DMS 273 treated with DMSO at 0.1 percent for 48 hours (cell line): ENCODE data around the gene ISY1.
"Not testable (repeated sequence)": the region's sequence is repeated elsewhere in the genome, so short reads cannot be mapped to it uniquely, and the experiment has no call there.

Experiments
- DNase-seq: peaks from one replicate; lab custom pipeline; 2025; lab: John Stamatoyannopoulos, UW

The ISY1 gene

DNA sequence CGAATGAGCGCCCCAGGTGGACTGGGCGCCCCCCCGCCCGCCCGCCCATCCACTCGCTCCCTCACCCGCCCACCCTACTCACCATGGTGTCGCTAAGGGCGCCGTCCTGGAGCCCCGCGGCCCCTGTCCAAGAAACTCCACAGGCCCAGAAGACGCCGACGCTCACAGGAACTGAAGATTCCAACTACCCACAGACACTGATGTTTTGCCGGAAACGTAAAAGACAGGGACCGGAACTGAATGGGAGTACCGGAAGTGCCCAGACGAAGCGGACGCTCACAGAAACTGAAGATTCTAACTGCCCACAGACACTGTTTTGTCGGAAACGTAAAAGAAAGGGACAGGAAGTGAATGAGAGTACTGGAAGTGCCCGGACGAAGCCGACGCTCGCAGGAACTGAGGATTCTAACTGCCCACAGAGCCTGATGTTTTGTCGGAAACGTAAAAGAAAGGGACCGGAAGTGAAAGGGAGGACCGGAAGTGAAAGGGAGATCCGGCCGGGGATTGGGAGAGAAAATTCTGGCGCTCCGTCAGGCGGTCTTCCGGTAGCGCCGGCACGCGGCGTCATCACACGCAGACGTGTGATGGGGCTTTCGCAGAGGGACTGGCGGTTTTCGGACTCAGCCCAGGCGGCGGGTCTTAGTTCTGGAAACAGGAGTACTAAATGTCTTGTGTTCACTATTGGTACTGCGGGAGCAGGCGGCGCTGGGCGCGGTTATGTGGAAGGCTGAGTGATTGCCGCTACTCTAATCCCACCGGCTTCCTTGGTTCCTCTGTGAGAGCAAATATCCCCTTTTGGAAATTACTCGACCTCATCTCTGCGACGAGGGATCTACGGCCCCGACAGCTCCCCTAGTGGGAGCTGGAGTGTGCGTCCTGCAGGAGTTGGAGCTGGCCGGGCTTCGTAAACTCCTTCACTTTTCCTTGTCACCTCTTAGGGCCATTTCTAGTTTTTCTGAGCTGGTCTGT lies at the start of gene ISY1:
ISY1 (minus strand) TSS at position 173 of the 969 bp plus-strand sequence; CDS start at position 85, 88 bp downstream.
- DNase-seq: peak; percentile 99

DNA sequence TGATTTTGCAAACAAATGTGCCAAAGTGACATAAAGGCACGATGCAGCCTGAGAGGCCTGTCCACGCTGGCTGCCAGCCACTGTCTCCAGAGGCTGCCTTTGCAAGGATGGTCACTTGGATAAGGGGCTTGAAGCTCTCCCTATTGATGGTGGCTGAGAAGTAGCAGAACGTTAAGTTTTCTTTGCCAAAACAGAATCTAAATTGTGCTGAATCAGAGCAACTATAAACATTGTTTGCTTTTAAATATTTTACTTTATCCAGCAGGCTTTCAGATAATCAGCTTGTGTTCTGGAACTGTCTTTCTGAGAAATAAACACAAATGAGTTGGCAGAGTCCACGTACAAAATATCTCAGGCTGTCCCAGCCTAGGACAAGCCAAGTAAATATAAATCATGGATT lies 46.6 kb upstream of the ISY1 start:
- DNase-seq: no peak

DNA sequence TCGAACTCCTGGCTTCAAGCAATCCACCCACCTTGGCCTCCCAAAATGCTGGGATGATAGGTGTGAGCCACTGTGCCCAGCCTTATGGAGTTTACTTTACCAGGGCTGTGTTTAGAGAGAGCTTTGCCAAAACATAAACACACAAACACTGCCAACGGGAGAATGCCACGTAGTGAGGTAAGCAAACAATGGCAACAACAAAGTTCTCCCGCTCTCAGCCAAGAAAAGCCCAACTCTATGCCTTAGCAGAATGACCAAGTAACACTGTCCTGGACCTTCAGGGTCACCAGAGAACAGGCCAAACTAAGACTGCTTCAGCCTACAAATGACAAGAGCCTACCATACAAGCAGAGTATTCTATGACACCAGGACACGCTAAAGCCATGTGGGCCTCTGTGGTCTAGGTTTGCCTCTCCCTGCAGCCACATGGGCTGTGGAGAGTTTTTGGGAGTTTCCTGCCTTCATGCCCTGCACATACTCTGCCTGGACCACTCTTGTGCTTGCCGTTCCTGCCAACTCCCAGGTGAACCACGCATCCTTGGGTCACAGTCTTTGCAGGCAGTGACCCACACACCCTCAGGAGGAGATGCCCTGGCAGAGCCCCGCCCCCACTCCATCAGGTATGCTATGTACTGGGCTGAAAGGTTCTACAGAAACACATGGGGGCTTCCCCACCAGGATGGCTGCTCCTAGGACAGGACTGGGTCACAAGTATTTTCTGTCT lies 44.4 kb upstream of the ISY1 start:
- DNase-seq: no peak

DNA sequence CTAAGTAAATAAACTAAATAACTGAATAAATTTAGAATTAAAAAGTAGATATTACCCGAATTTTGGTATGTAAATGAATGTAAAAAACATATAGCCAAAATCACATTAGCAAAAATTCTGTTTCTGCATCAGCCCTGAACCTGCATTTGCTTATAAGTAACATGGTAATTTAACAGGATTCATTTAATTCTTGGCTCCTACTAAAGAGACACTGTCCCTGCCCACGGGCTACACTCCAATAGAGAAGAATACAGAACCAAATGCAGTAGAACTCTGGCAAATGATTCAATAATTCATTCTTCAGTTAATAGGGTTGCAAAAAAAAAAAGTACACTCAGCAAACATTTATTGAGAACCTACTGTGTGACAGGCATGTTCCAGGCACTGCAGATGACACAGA lies 43.6 kb upstream of the ISY1 start:
- no peak for DNase-seq

DNA sequence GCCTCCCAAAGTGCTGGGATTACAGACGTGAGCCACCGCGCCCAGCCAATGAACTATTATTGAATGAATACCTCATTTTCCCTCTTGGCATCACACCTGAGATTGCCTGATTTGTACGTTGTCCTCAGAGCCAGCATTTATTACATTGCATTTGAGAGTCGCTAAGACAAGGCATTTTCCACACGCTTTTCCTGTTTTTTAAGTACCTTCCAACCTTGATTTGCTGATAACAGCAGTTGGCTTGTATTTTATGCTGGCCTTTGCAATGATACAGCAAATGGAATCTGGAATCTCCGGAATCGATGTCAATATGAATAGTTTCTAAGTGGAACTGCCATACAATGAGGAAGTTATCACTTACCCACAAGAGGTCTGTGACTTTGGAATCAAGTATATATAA lies 38.5 kb upstream of the ISY1 start:
- no peak for DNase-seq

DNA sequence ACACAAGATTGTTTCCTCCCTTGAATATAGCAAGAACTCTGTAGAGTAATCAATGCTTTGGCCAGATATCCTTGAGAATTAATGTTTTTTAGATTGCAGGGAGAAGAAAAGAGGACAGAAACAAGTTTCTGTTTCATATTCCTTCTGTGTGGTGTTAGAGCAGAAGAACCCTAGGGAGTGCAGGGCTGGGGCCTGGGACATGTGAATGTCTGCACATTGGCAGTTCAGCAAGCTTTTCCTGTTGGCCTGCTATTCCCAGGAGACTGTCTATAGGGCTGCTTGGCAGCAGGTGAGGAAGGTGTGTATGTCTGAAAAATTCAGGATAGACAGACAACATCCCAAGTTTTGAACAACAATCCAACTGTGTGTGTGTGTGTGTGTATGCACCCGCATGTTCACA lies 36.5 kb upstream of the ISY1 start:
- DNase-seq: no peak

DNA sequence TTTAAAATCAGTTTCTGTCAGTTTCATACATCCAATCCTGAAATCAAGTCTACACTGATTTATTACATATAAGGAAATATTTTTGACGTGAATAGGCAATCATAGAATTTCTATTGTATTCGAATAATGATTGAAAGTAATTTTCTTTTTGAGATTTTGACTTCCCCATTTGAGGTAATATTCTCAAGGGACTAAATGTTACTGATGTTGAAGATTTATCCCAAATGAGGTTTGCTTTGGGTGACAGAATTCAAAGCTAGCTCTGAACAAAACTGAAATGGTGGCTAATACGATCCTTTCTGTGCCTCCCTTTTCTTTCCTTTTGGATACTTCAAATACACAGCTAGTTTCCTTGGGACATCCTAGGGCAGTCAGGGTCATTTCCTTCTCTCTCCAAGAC lies 35.7 kb upstream of the ISY1 start:
- DNase-seq: no peak

DNA sequence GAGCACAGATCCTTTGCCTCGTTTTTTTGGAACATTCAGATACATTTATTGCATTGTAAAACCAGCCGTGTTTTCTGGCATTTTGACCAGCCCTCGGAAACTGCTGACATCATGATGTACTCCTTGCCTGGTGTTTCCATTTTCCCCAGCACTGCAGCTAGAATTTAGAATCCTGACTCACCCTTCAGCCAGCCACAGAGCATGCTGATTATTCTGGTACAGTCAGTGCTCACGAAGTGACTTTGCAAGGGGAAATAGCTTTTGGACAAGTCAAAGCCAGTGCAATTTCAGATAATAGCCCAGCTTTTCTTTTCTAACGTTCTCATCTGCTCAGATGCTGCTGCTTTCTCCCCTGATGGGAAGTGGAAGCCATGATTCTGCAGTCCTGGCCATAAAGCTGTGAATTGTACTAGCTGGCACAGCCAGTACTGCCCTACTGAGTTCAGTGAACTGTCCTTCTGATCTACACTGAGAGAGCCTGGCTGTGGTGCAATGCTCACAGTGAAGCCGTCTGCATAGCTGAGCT lies 34.9 kb upstream of the ISY1 start:
- no peak for DNase-seq

DNA sequence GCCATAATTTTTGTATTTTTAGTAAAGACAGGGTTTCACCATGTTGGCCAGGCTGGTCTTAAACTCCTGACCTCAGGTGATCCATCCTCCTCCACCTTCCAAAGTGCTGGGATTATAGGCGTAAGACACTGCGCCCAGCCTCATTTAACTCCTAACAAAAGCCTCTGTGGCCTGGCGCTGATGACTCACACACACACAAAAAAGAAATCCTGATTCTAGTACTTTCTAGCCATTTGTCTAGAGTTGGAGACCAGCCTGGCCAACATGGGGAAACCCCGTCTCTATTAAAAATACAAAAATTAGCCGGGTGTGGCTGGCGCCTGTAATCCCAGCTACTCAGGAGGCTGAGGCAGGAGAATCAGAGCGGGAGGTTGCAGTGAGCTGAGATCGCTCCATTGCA lies 28.9 kb upstream of the ISY1 start:
- not testable (repeated sequence) for DNase-seq

DNA sequence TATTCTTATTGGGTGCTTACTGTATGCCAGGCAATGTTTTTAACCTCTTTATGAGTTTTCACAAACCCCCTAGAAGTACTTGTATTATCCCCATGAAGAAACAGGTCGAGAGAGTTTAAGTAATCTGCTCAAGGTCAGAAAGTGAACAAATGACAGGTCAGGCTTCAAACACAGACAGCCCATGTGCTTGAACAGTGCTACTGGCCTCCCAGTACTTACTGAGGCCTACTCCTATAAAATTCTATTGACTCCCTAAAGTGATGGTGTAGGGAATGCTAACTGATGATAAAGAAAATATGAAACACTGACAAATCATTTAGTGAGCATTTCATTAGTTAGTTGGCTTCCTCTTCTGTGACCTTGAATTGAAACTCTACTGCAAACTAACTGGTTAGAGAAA lies 27.0 kb upstream of the ISY1 start:
- DNase-seq: no peak

DNA sequence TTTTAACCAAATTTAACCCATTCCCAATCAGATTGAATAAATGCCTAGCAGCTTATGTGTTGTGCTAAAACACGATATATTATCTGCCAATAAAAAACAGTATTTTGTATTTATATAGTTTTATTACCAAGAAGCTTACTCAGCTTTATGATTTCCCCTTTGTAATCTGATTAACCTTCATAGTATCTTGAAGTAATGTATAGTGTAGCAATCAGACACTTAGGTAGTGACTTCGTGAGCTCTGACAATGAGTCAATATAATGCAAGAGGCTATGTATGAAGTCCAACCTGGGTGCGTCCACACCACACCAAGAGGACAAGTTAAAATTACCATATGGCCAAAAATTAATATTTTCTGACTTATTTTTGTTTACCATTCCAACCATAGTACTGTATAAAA lies 24.9 kb upstream of the ISY1 start:
- no peak for DNase-seq

DNA sequence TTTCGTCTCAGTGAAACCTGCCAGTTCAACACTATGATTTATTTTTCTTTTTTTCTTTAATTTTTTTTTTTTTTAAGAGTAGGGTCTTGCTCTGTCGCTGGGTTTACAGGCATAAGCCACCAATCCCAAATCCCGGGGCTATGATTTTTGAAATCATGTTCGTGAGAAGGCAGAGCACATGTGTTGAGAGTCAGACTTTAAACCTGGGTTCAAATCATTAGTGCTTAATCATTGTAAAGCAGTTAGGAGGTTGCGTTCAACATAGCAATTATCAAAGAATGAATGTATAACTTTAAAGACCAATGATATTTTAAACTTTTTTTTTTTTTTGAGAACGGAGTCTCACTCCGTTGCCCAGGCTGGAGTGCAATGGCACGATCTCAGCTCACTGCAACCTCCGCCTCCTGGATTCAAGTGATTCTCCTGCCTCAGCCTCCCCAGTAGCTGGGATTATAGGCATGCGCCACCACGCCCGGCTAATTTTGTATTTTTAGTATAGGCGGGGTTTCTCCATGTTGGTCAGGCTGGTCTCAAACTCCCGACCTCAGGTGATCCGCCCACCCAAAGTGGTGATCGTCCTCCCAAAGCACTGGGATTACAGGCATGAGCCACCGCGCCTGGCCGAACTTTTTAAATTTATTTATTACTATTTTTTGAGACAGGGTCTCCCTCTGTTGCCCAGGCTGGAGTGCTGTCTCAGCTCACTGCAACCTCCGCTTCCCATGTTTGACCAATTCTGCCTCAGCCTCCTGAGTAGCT lies 24.1 kb upstream of the ISY1 start:
- DNase-seq: not testable (repeated sequence)

DNA sequence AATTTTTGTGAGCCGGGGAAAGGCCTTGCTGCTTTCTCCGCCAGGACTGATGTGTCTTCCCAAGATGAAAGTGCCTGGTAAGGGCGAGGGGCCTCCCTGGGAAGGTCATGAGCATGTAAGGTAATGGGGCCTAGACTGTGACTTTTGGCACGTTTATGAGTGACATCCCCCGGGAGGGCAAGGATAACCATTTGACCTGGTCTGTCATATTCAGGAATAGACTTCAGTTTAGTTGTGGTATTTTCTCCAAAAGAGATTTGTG lies 23.5 kb upstream of the ISY1 start:
- DNase-seq: no peak

DNA sequence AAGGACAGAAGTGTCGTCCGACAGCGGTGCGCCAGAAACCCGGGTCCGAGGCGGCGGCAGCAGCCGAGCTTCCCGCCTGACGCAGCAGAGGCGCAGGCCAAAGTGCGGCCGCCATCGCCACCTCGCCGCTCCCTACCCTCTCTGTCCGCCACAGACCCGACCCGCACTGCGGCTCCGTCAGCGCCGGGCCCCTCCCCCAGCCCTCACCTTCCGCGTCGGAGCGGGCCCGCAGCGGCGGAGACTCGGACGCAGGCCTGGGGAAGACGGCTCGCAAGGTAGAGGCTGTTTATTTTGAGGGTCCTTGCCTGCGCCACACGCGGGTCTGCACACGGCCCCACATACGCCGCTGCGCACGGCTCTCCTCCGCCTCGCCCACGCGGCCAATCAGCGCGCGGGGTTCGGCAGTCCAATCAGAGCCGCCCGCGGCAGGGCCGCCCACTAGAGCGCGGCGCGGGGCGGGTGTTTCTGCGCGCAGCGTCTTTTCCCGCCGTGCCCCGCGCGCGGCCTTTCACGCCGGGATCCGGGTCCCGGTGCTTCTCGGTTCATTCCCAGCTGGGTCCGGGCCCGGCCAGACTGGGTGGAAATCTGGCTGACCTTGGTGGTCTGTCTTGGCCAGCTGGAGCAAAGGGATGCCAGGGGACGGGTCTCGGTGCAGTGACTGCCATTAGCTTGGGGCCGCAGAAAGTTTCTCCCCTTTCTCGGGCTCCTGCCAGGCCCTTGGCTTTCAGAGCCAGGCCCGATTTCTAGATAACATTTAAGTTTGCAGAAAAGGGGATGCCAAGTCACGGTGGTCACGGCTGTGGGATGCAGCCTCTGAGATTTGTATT lies 22.9 kb upstream of the ISY1 start, which contains the start of gene CNBP:
CNBP (minus strand) TSS at position 328 of the 827 bp plus-strand sequence. CDS start 12,139 bp downstream, outside the sequence.
- peak; percentile 92 for DNase-seq

DNA sequence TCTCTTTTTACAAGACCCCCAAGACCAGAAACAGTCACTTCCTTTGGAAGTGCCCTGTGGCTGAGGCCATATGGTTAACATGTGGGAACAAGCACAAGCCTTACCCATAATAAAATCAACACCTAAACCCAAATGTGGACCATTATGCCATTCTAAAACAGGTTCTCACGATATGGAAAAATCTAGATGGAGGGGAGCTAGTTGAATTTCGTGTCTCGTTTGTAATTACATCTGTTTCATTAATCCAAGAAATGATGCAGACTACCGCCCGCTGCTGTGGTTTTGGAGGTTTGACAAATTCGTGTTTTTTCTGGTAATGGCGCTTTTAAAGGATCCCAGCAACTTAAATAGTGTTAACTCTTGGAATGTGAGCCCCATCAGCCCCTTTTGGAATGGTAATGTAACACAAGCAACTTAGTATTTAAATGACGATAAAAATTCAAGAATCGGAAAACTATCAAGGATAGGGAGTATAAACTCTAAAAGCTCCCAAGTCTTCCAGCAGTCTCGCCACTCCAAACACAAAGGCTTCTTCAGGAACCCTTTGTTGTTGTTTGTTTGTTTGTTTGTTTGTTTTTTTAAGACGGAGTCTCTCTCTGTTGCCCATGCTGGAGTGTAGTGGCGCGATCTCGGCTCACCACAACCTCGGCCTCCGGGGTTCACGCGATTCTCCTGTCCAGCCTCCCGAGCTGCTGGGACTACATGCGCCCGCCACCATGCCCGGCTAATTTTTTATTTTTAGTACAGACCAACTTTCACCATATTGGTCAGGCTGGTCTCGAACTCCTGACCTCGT lies 21.7 kb upstream of the ISY1 start:
- DNase-seq: no peak

DNA sequence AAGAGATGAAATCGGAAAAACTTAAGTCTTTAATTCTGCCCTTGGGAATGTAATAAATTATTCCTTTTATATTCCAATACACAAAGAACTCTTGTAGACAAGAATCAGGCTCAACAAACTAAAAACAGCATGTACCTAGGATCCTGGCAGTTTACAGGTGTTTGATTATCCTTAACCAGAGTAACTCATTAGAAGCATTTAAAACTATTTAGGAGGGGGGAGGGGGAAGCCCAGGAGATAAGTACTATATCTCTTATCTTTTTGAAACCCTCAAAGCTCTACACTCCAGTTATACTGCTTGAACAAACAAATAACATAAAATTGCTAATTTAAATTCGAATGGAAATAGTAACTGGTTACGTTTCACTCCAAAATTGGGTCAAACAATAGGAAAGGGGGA lies 21.0 kb upstream of the ISY1 start:
- no peak for DNase-seq

DNA sequence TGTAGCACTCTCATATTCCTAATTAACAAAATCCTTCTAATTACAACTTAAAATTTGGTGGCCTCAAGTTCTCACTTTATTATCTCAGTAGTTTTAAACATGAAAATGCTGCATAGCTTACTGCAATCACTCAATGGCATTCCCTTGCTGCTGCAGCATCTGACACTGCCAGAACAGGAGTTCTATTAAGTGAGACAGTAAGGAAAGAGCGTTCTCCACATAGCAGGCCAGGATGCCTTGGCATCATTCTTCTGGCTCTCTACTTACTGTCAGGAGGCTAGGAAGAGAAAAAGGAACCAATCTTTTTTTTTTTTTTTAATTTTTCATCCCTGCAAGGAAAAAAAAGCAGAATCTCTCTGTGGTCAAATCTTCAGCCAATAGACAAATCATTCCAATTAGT lies 19.6 kb upstream of the ISY1 start:
- no peak for DNase-seq

DNA sequence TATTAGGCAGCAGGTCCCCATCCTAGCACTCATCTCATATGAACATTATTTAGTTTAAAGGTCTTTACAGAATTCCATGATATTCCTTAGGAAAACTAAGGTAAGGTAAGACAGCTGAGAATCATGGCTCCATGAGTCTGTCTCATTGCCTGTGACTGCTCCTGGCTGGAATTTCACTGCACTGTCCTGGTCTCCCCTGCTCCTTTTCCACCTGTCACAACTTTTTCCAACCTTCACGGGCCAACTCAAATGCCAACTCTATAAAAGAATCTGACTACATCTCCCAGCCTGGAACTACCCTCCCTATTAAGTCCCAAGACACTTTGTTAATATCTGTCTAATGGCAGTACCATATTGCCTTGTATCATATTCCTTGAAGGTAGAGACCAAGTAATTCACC lies 15.2 kb upstream of the ISY1 start:
- no peak for DNase-seq

DNA sequence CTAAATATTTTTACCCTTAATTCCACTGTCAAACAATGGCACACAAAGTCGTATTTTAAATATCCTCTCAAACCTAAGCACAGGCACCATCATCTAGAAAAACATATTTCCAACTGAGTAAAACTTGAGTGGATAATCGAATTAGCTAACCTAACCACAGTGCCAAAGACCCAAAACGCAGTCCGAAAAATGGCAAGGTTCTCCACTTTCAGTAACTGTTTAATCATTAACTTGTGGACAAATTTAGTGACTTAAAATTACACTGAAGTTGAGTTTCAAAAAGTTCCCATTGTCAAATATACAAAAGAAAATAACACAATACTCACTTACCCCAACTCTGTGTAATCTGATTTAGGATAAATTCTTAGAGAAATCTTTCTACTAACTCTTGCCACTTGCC lies 12.9 kb upstream of the ISY1 start:
- no peak for DNase-seq

DNA sequence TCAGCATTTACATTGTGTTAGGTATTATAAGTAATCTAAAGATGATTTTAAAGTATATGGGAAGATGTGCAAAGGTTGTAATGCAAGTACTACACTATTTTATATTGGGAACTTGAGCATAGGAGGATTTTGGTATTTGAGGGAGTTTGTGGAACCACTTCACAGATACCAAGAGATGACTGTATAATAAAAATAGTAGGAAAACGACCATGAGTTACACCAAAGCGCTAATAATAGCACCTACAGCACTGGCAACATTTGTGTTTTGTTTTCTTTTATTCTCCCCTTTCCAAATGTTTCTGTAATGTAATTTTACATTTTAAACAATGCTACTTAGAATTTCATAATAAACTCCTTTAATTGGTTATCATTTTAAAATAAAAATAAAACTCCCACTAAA lies 12.3 kb upstream of the ISY1 start:
- no peak for DNase-seq
